ENCODE data around the gene HRH2.

Gene HRH2

DNA sequence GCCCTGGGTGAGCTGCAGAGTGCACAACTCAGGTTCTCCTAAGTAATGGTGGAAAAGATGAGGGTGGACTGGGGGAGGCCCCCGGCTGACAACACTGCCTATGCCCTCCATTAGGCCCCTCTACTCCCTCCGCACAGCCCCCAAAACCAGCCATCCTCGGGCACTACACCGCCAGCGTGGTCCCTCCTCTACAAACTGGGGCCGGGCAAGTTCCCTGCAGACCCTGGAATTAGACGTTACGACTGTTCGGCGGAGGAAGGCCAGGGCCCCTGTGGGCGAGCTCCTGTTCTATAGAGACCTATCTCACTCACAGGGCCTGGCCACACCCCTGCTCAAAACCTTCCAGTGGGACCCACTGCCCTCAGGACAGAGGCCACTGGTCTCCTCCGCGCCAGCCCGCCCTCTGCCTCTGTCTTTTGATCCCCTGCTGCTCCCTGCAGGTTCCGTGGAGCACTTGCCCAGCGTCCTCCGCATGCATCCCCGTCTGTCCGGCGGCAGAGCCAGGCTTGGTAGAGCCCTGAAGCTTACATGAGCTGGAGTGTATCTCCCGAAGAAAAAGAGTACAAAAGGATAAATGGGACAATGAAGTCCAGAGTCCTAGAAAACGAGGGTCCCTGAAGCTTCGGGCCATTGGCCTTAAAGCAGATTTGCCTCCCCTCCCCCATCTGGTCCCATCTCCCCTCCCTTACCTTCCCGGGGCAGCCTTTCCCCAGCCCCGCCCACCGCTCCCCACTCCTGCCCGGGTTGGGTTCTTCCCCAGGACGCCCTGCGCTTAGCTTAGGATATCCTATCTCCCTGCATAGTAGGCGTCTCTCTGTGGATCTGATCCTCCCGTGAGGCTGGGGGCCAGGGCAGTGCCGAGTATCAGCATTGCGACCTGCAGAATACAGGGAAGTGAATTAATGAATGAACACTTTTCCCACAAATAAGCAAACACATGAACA lies 71.3 kb downstream of the HRH2 start:
- POLR2A ChIA-PET, result no interaction called here
- no peak for DNase-seq (ENCODE audit: low read depth, low spot score)
- no peak overlapping the region for H3K4me3 ChIP-seq (ENCODE audit: low read depth, low read length)

DNA sequence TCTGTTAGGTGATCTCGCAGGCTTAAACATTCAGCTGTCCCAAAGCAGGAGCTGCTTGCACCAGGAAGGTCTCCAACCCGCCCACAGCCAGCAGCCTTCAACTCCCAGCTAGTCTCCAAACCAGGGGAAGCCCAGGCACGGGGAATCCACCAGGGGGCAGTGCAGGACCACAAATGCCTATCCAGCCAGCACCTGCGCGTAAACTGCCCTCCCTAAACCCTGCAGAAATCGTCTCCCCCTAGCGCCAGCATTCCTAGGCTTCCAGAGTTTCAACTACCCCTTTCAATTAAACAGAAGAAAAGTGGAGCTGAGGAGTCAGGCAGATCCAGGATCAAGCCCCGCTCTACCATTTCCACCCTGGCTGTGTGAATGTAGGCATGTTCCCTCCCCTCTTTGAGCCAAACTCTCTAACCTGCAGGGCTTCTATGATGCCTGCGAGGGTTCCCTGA lies 72.0 kb downstream of the HRH2 start:
- ChIA-PET CTCF (interaction anchor here (0.9 to 4.4 kb wide), 32 partner anchors 10 to 1383 kb away, joined by 3 to 38 read pairs (median 5); partner anchors contain the start of genes CLTB, CPLX2, FGFR4 and KIAA1191), POLR2A (no interaction called here)
- TF ChIP-seq, protein P1, sequence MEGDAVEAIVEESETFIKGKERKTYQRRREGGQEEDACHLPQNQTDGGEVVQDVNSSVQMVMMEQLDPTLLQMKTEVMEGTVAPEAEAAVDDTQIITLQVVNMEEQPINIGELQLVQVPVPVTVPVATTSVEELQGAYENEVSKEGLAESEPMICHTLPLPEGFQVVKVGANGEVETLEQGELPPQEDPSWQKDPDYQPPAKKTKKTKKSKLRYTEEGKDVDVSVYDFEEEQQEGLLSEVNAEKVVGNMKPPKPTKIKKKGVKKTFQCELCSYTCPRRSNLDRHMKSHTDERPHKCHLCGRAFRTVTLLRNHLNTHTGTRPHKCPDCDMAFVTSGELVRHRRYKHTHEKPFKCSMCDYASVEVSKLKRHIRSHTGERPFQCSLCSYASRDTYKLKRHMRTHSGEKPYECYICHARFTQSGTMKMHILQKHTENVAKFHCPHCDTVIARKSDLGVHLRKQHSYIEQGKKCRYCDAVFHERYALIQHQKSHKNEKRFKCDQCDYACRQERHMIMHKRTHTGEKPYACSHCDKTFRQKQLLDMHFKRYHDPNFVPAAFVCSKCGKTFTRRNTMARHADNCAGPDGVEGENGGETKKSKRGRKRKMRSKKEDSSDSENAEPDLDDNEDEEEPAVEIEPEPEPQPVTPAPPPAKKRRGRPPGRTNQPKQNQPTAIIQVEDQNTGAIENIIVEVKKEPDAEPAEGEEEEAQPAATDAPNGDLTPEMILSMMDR (IDR thresholded peaks at IDR 0.05; ENCODE audit: insufficient read depth, low read length, missing control alignments), result peak; percentile 97
- H3K4me3 ChIP-seq (ENCODE audit: low read depth, low read length), result no peak overlapping the region
- peak; percentile 29 for DNase-seq (ENCODE audit: low read depth, low spot score)

More for the DNA sequence above, 71.3 kb downstream of the HRH2 start:
- TF ChIP-seq, protein P1 (IDR thresholded peaks at IDR 0.05; ENCODE audit: insufficient read depth, low read length, missing control alignments), result no peak
- CTCF ChIA-PET, result interaction anchor here (0.9 to 4.4 kb wide), 30 partner anchors 10 to 1383 kb away, joined by 3 to 38 read pairs (median 5); partner anchors contain the start of genes CLTB, CPLX2, KIAA1191 and TSPAN17

DNA sequence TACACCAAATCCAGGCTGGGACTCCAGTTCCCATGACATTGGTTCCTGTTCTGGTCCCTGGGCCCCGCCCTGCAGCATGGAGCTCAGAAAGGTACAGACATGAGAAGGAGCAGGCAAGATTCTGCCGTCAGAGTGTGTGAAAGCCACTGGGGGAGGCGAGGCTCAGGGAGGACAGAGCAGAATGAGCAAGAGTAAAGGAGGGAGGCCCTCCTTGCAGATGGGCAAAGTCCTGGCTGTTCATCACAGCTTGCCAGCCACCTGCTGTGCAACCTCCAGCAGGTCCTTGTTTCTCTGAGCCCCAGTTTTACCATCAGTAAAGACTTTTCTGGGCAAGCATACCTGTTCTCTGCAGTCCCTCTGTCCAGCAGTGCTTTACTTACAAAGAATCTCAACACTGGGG lies 73.3 kb downstream of the HRH2 start:
- H3K4me3 ChIP-seq (ENCODE audit: low read depth, low read length), result no peak overlapping the region
- POLR2A ChIA-PET, result no interaction called here
- CTCF ChIA-PET, result interaction anchor here (0.6 to 4.4 kb wide), 6 partner anchors 12 to 1381 kb away, joined by 4 to 38 read pairs (median 8); no protein-coding TSS in a partner anchor
- DNase-seq (ENCODE audit: low read depth, low spot score), result no peak
- TF ChIP-seq, protein P1 (IDR thresholded peaks at IDR 0.05; ENCODE audit: insufficient read depth, low read length, missing control alignments), result no peak

DNA sequence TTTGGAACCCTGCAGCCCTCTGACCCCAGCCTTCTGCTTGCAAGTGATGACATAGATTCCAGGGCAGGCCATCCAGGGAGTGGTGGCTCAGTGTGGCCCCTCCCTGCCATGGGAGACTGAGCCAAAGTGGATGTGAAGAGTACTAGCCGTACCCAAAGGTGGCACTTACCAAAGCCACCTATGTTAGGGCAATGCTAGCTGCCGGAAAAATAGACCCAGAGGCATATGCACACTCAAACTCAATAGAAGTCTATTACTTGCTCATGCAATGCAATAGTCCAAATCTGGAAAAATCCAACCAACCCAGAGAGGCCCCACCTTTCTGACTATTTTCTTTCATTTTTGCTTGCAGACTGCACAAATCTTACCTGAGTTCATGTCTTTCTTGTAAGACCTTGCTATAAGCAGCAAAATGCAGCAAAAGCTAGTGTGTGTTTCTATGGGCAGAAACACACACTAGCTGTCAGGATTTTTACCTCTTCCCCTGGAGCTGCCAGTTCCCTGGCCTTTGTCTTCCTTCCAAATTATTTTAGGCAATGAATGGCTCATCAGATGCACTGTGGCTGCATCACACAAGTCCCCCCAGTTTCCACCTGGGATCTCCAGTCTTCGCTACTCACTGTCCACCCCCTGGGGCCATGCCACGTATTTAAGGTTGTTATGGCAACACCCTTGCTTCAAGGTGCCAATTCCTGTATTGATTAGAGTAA lies 74.0 kb downstream of the HRH2 start:
- ChIA-PET CTCF (interaction anchor here (0.6 to 4.3 kb wide), 2 partner anchors 186 to 198 kb away, joined by 4 to 23 read pairs; no protein-coding TSS in a partner anchor), POLR2A (no interaction called here)
- no peak for DNase-seq (ENCODE audit: low read depth, low spot score)
- H3K4me3 ChIP-seq (ENCODE audit: low read depth, low read length), result no peak overlapping the region
- TF ChIP-seq, protein P1 (IDR thresholded peaks at IDR 0.05; ENCODE audit: insufficient read depth, low read length, missing control alignments), result no peak

DNA sequence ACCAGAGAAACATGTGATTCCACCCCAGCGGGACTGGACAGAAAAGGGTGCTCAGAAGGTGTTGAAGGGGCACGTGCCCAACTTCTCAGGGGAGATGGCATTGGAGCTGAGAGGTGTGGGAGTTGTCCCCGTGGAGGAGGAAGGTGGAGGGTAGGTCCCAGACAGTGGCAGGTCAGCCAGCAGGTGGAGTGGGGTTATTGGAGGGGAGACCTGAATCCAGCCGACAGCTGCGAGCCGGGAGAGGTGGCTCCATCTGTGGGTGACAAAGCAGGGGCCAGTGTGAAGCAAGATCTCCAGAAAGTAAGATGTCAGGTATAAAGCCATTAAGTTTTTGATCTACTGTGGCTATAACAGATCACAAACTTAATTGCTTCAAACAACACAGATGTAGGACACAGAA lies 75.1 kb downstream of the HRH2 start:
- no peak overlapping the region for H3K4me3 ChIP-seq (ENCODE audit: low read depth, low read length)
- ChIA-PET POLR2A (no interaction called here), CTCF (interaction anchor here (4.3 kb wide), 1 partner anchor 199 kb away, joined by 23 read pairs; no protein-coding TSS in a partner anchor)
- DNase-seq (ENCODE audit: low read depth, low spot score), result no peak
- TF ChIP-seq, protein P1 (IDR thresholded peaks at IDR 0.05; ENCODE audit: insufficient read depth, low read length, missing control alignments), result no peak
